ENCODE measurements around the gene PAX7.

GRCh38 chr1:18783705-18784481 is 153.2 kb downstream of the PAX7 start:
- no peak for TF ChIP-seq CTCF (IDR thresholded peaks at IDR 0.05; ENCODE audit: insufficient read depth, low read length)
- no peak for TF ChIP-seq POLR2AphosphoS5 (IDR thresholded peaks at IDR 0.05; ENCODE audit: low read depth)
- TF ChIP-seq SPI1 (IDR thresholded peaks at IDR 0.05; ENCODE audit: borderline replicate concordance, low read depth), result no peak
- TF ChIP-seq REST (IDR thresholded peaks at IDR 0.05; ENCODE audit: insufficient replicate concordance, low read depth), result no peak
- no peak for TF ChIP-seq GABPA (IDR thresholded peaks at IDR 0.05; ENCODE audit: low read depth)

All from HL-60 (cell line).